Measurements from ENCODE around the gene SLC13A2.

The SLC13A2 gene

GRCh38 chr17:28494445-28495188 is 21.2 kb downstream of the SLC13A2 start:
- DNase-seq: peak; percentile 73

- DNase-seq: no peak
These were observed 22.2 kb downstream of the SLC13A2 start for GRCh38 chr17:28495635-28496034.

DNA sequence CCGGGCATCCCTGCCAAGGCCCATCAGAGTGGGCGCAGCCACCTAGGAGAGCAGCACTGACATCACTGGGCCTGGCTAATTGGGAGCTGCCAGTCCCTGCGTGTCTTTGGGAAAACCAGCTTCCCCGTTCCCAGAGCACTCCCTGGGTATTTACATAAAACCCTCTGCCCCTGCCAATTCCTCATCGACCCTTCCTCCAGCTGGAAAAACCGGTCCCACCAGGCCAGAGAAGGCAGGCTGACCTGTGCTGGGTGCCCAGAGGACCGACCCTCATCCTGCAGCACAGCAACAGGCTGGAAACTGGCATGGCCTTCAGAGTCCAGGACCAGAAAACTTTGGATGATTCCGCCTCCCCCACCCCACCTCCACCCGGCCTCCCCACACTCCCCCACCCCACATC is 24.5 kb downstream of the SLC13A2 start:
- DNase-seq: no peak

DNA sequence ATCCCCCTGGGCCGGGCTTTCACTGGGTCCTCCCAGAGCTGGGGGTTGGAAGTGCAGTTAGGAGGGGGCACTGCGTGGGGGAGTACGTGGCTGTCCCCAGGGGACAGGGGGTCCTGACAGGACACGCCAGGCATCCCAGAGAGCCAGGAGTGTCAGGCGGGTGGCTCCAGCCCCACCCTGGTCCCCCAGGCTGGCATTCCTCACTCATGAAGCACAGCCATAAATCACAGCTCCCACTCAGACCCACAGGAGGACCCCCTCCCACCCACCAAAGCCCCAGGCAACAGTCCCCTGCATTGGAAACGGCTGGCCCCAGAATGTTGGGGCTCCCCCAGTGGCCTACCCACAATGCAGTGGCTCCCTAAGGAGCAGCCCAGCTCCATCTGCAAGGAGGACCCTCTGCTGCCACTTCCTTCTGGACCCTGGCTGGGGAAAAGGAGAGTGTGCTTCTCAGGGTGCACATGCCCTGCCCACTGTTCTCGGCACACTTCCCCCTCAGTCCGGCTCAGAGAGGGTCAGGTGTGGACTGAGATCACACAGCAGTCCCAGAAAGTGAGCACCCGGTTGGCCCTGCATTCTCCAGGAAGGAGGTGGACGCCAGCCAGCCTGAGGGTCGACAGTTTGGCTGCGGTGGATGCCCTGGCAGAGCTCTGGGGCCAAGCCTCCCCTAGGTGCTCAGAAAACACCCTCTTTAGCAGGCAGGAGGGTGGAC is 25.4 kb downstream of the SLC13A2 start:
- no peak for DNase-seq

GRCh38 chr17:28499364-28499664 is 25.9 kb downstream of the SLC13A2 start:
- DNase-seq: no peak

DNA sequence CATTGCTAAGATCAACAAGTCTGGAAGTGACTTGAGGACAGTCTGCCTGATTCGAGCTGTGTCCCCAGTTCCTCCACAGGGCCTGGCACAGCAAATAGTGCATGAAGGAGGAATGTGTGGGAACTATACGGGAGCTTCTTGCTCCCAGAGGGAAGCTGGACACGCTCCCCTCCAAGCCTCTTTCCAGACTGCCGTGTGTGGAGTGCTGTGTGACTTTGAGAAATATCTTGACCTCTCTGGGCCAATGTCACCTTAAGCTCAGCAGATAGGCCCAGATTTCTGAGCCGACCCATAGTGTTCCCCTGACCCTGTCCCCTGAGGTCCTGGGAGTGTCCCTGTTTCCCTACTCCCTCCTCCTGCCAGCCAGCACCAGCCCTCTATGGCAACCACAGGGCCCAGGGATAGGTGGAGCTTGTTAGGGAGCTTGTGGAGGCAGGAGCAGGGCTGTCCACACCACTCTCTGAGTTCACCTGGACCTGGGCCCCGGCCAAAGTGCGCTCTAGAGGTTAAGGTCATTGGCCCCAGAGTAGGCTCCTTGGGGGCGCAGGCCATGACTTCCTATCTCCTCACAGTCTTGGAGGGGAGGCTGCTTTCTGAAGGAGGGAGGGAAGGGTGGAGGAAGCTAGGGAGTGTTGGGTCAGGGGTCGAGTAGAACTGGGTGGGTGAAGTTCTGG is 26.4 kb downstream of the SLC13A2 start:
- DNase-seq: no peak

GRCh38 chr17:28500712-28501379 is 27.4 kb downstream of the SLC13A2 start:
- no peak for DNase-seq

- DNase-seq: no peak
These were observed 28.2 kb downstream of the SLC13A2 start for GRCh38 chr17:28501421-28502284.

DNA sequence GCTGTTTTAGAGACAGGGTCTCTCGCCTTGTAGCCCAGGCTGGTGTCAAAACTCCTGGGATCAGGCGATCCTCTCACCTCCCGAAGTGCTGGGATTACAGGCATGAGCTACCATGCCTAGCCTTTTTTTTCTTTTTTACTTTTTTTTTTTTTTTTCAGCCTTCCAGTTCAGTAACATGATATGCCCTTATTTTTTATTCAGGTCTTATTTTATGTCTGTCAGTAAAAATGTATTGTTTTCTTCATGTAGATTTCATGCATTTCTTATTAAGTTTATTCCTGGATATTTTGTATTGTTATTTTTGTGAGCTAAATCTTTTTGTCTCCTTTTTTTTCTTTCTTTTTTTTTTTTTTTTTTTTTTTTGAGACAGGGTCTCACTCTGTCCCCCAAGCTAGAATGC is 30.0 kb downstream of the SLC13A2 start:
- DNase-seq: no peak

DNA sequence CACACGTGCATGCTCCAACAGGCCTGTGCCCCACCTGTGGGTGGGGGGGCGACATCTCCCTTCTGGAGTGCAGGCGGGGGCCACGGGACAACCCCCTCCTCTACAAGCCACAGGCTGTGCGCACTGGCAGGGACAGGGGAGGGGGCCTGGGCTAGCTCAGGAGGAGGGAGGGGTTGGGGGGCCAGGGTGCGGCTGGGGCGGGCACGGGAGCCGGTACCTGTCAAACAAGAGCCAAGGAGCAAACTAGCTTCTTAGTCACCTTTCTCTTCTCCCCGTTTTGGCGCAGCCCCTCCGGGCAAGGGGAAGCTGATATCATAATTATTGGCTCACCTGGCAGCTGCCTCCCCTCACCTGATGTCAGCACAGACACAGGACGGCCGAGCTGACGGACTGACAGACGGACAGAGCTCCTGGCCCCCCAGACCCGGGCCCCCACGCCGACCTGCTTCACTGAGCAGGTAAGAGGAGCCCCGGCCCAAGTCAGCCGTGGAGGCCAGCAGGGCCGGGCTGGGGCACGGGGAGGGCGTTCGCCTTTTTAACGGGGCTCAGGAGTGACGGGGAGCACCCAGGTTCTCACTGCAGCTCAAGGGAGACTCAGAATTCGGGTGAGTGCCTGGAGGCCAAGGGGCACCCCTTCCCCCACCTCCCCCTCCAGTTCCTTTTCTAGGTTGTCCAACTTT is 32.7 kb downstream of the SLC13A2 start, which contains the start of gene FOXN1:
Gene FOXN1 (plus strand): TSS at position 363 of the 680 bp plus-strand sequence. CDS start 17,622 bp downstream, outside the sequence.
- no peak for DNase-seq

- no peak for DNase-seq
These were observed 33.5 kb downstream of the SLC13A2 start for GRCh38 chr17:28506763-28507487.

DNA sequence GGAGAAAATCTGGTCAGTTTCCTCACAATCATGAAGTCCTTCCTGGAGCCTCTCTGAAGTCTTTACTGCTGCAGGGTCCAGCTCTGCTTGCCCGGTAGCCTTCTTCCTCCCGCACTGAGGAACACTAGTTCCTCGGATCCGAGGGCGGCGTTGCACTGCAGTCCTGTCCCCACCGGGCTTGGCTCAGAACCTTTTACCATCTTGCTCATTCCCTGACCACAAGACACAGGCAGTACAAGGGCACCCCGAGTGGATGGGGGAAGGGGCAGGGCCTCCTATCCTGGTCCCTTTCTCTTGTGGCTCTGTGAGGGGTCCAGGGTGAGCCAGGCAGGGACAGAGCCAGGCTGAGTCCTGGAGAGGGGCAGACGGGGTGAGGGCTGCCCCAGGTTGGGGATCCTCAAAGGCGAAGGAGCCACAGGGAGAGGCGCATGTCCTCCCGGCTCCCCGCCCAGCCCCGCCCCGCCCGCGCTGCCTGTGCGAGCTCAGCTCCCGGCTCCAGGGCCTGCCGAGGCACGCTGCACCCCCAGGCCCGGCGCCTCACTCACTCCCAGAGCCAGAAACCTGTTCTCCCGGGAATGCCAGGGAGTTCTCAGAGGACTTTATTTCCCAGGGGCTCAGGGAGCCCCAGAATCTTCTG is 34.2 kb downstream of the SLC13A2 start:
- no peak for DNase-seq

- DNase-seq: no peak
These were observed 34.8 kb downstream of the SLC13A2 start for GRCh38 chr17:28508211-28508724.

DNA sequence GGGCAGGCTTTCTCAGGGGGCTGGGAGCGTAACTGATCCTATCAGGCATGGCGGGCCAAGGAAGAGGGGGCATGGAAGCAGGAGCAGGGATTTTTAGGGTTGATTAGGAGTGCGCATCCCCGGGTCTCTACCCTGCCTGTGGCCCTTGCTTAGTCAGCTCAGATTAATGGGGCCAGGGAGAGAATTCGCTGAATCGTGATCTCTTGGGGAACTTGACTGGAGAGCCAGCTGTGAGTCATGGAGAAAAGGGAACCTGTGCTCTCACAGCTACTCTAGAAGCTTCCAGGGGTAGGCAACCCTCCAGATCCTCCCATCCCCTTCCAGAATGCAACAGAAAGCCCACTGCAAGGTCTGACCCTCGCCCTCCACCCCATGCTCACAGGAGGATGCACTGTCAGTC is 36.3 kb downstream of the SLC13A2 start:
- no peak for DNase-seq

DNA sequence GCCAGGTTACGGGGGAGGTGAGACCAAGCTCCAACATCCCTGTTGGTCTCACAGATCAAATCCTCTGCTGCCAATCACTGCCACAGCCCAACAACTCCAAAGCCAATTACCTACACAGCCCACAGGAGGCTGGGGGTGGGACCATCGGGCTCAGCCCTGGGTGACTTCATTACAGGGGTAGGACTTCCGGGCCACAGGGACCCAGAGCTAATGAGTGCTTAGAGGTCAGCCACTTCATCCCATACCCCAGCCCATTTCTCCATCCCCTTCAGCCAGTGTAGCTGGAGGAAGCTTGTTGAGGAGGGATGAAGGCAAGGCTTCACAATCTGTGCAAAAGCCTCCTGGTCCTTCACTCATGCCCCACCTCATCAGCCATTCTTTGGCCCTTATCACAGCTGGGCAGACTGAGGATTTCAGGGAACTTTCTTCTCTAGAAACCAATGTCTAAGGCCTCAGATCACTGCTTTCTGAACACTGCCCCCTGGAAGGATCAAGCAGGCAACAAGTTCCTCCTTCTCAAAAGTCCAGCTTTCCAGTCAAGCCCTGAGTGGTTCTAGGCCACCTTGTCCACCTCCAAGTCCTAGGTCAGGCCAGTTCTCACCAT is 38.5 kb downstream of the SLC13A2 start:
- no peak for DNase-seq

GRCh38 chr17:28513476-28513875 is 40.0 kb downstream of the SLC13A2 start:
- DNase-seq: no peak

DNA sequence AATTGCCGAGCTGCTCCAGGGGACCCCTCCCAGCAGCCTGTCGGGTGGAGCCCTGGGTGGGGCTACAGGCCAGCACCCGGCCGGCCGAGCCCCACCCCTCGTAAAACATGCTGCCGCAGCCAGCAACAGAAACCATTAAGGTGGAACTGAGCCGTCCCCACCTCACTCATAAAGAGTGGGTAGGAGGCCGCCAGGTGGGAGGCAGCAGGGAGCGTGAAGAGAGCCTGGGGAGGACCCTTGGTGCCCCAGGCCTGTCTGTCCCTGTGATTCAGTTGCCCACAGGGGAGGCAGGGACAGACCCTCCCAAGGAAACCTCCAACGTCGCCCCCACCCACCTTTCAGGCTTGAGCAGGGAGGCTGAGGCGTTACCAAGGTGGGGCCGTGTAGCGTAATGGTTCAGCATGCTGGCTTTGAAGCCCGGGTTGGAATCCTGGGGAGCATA is 41.1 kb downstream of the SLC13A2 start:
- no peak for DNase-seq

DNA sequence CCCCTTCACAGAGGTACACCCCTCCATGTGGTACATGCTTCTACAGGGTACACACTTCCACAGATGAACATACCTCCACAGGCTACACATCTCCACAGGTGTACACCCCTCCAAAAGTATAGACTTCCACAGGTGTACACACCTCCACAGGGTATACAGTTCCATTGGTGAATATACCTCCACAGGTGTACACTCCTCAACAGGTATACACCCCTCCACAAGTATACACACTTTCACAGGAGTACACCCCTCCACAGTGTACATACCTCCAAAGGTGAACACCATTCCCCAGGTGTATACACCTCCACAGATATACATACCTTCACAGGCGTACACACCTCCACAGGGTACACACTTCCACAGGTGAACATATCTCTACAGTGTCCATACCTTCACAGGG is 42.1 kb downstream of the SLC13A2 start:
- no peak for DNase-seq

- DNase-seq: no peak
These were observed 44.7 kb downstream of the SLC13A2 start for GRCh38 chr17:28518132-28518531.

- DNase-seq: no peak
These were observed 45.1 kb downstream of the SLC13A2 start for GRCh38 chr17:28518578-28518977.

All from CD4-positive, alpha-beta T cell treated with Interleukin-21 for 1 hour (primary cell).